HepG2 (cell line): ENCODE data around the gene ACOT13. TPM values are rescaled to one million over a fixed set of nuclear protein-coding genes. Genes with fewer than 3 reads are reported as not detected.

Source experiments
- ARNT2 ChIP-seq: sonication (generic); formaldehyde crosslinking; IDR thresholded peaks from 2 replicates; pipeline ENCODE4 v1.8.0; 2022; ENCODE audit warnings: mild to moderate bottlenecking, low read depth, missing genetic modification reagents, moderate library complexity
- CCDC6 ChIP-seq: sonication (generic); formaldehyde crosslinking; IDR thresholded peaks from 2 replicates; pipeline ENCODE4 v1.8.1; 2022; ENCODE audit warnings: mild to moderate bottlenecking, missing genetic modification reagents, moderate library complexity
- ETS1 ChIP-seq: sonication (generic); formaldehyde crosslinking; IDR thresholded peaks from 2 replicates; pipeline ENCODE4 v1.4.0; 2020; ENCODE audit warnings: missing genetic modification reagents
- HINFP ChIP-seq: sonication (generic); formaldehyde crosslinking; IDR thresholded peaks from 2 replicates; pipeline ENCODE4 v1.4.0; 2020; ENCODE audit warnings: low read depth, mild to moderate bottlenecking, missing genetic modification reagents
- MAZ ChIP-seq, 2 experiments: sonication (generic) in 1 of 2; formaldehyde crosslinking in 1 of 2; IDR thresholded peaks; 2 replicates each; pipeline versions ENCODE4 v1.5.0 to v1.6.1; 2012 to 2020; ENCODE audit warnings: low read depth in 2 of 2, mild to moderate bottlenecking in 2 of 2, borderline replicate concordance in 1 of 2, improper control_type of control experiment in 1 of 2, low read length in 1 of 2, missing genetic modification reagents in 1 of 2, moderate library complexity in 1 of 2
- NONO ChIP-seq, 2 experiments: fragments of 450-650 bp in 1 of 2; sonication (generic) in 1 of 2; formaldehyde crosslinking in 1 of 2; IDR thresholded peaks in 1 of 2; conservative IDR thresholded peaks in 1 of 2; 2 replicates each; pipeline versions ENCODE4 v1.6.1 to v1.8.0; 2017 to 2022; ENCODE audit warnings: mild to moderate bottlenecking in 1 of 2, missing genetic modification reagents in 1 of 2, moderate library complexity in 1 of 2
- PHF20 ChIP-seq: sonication (generic); formaldehyde crosslinking; IDR thresholded peaks from 2 replicates; pipeline ENCODE4 v1.5.0; 2020; ENCODE audit warnings: mild to moderate bottlenecking, missing genetic modification reagents
- RBM22 ChIP-seq: fragments of 200-400 bp; formaldehyde crosslinking; optimal IDR thresholded peaks from 2 replicates; pipeline ENCODE3; 2017; ENCODE audit warnings: mild to moderate bottlenecking, low read length, moderate library complexity
- TERF1 ChIP-seq: sonication (generic); formaldehyde crosslinking; IDR thresholded peaks from 2 replicates; pipeline ENCODE4 v1.8.0; 2022; ENCODE audit warnings: mild to moderate bottlenecking, missing genetic modification reagents, moderate library complexity
- TMF1 ChIP-seq: sonication (generic); formaldehyde crosslinking; IDR thresholded peaks from 2 replicates; pipeline ENCODE4 v1.8.1; 2022; ENCODE audit warnings: low read depth, missing genetic modification reagents
- YY1 ChIP-seq: IDR thresholded peaks from 2 replicates; pipeline ENCODE4 v1.6.1; 2011; ENCODE audit warnings: low read length, low read depth, moderate library complexity, mild to moderate bottlenecking; ENCODE audit not compliant: insufficient read depth, insufficient replicate concordance
- ZBTB20 ChIP-seq: sonication (generic); formaldehyde crosslinking; IDR thresholded peaks from 2 replicates; pipeline ENCODE4 v1.8.1; 2023; ENCODE audit warnings: missing genetic modification reagents, low read depth, mild to moderate bottlenecking, borderline replicate concordance
- ZBTB38 ChIP-seq: sonication (generic); formaldehyde crosslinking; IDR thresholded peaks from 2 replicates; pipeline ENCODE4 v1.5.1; 2020; ENCODE audit warnings: mild to moderate bottlenecking, missing genetic modification reagents
- ZFP91 ChIP-seq: sonication (generic); formaldehyde crosslinking; IDR thresholded peaks from 2 replicates; pipeline ENCODE4 v1.9.0; 2022; ENCODE audit warnings: missing genetic modification reagents, mild to moderate bottlenecking, borderline replicate concordance
- ZNF225 ChIP-seq: sonication (generic); formaldehyde crosslinking; IDR thresholded peaks from 2 replicates; pipeline ENCODE4 v1.4.0; 2020; ENCODE audit warnings: mild to moderate bottlenecking, missing genetic modification reagents
- ZNF234 ChIP-seq: sonication (generic); formaldehyde crosslinking; conservative IDR thresholded peaks from 2 replicates; pipeline ENCODE4 v1.5.1; 2020; ENCODE audit warnings: mild to moderate bottlenecking, missing genetic modification reagents
- ZNF562 ChIP-seq: sonication (generic); formaldehyde crosslinking; IDR thresholded peaks from 2 replicates; pipeline ENCODE4 v1.8.0; 2022; ENCODE audit warnings: missing genetic modification reagents, borderline replicate concordance
- ZNF564 ChIP-seq: sonication (generic); formaldehyde crosslinking; IDR thresholded peaks from 2 replicates; pipeline ENCODE4 v1.8.1; 2023; ENCODE audit warnings: mild to moderate bottlenecking, missing genetic modification reagents
- ZNF589 ChIP-seq: sonication (generic); formaldehyde crosslinking; conservative IDR thresholded peaks from 2 replicates; pipeline ENCODE4 v1.8.0; 2022; ENCODE audit warnings: mild to moderate bottlenecking, moderate library complexity, missing genetic modification reagents
- ZNF841 ChIP-seq: sonication (generic); formaldehyde crosslinking; IDR thresholded peaks from 2 replicates; pipeline ENCODE4 v1.8.1; 2023; ENCODE audit warnings: missing genetic modification reagents, borderline replicate concordance
- polyA plus RNA-seq, 8 experiments: library from polyadenylated mRNA; depleted of rRNA in 3 of 8; stranded (reverse) in 7 of 8; unstranded in 1 of 8; fragments of >200 nt; fragmentation: Illumina TruSeq in 4 of 8; extraction: Trizol in 4 of 8; gene quantifications; 2 replicates each; pipeline versions ENCODE4 v1.2.1 to v1.2.3, GENCODE V29; 2011 to 2016; ENCODE audit warnings: low read depth in 4 of 8, missing spikeins in 1 of 8, mixed read lengths in 1 of 8; ENCODE audit not compliant: insufficient read depth in 1 of 8
- total RNA-seq, 5 experiments: library from RNA; depleted of rRNA; stranded (reverse); fragments of >200 nt; fragmentation: Illumina TruSeq; extraction: Trizol; gene quantifications; 2 replicates each; pipeline ENCODE4 v1.2.3, GENCODE V29; 2016; ENCODE audit warnings: low read depth in 1 of 5

ACOT13 gene
- total and polyA plus RNA-seq, 2 of the 13 experiments (the other 11 are each of a cell fraction or from before 2014, with no cell fraction given): 31.5 to 45.1 TPM

GRCh38 chr6:24720131-24720603, 53.3 kb downstream of the ACOT13 start (continued):
- TF ChIP-seq RBM22: peak; percentile 81
- TF ChIP-seq PHF20 (CRISPR knock-in tag): no peak
- TF ChIP-seq HINFP: no peak
- 0 out of 2 replicates have a peak, but pooled peaks have one; percentile 28 for TF ChIP-seq ZNF234 (CRISPR knock-in tag)
- TF ChIP-seq MAZ (IDR thresholded peaks at IDR 0.05; ENCODE audit: borderline replicate concordance, low read depth, low read length): no peak
- TF ChIP-seq MAZ (CRISPR knock-in tag; IDR thresholded peaks at IDR 0.05; ENCODE audit: low read depth): no peak; the same call in 1 of the 2 replicates
- no peak for TF ChIP-seq ZNF562 (CRISPR knock-in tag)
- 0 out of 2 replicates have a peak, but pooled peaks have one; percentile 53 for TF ChIP-seq ZNF841
- TF ChIP-seq TMF1 (CRISPR knock-in tag): peak; percentile 23; the same call in 1 of the 2 replicates
- 0 out of 2 replicates have a peak, but pooled peaks have one; percentile 28 for TF ChIP-seq ZFP91 (CRISPR knock-in tag)
- TF ChIP-seq ETS1 (CRISPR knock-in tag): peak; percentile 26; the same call in 1 of the 2 replicates
- no peak for TF ChIP-seq ZBTB20 (CRISPR knock-in tag)
- TF ChIP-seq ARNT2 (CRISPR knock-in tag): no peak; the same call in none of the 2 replicates
- 0 out of 2 replicates have a peak, but pooled peaks have one; percentile 12 for TF ChIP-seq ZNF589 (CRISPR knock-in tag)
- TF ChIP-seq ZNF225: peak; percentile 21; the same call in 1 of the 2 replicates
- TF ChIP-seq NONO (IDR thresholded peaks at IDR 0.05): no peak
- 0 out of 2 replicates have a peak, but pooled peaks have one; percentile 66 for TF ChIP-seq NONO (CRISPR knock-in tag; conservative IDR thresholded peaks at IDR 0.05)
- TF ChIP-seq CCDC6 (CRISPR knock-in tag): 0 out of 2 replicates have a peak, but pooled peaks have one; percentile 41
- TF ChIP-seq TERF1 (CRISPR knock-in tag): no peak
- peak; percentile 19 for TF ChIP-seq YY1
- TF ChIP-seq ZNF564 (CRISPR knock-in tag): no peak
- TF ChIP-seq ZBTB38: no peak
